GM21737 (cell line): ENCODE data around the gene ST8SIA4.
"Not testable (repeated sequence)": the region's sequence is repeated elsewhere in the genome, so short reads cannot be mapped to it uniquely, and the experiment has no call there.

Experiments
- ATAC-seq: cut with Tn5 transposase; IDR thresholded peaks from one replicate; pipeline ENCODE4 v1.9.1; 2021; ENCODE audit warnings: mild to moderate bottlenecking, moderate library complexity; ENCODE audit not compliant: unreplicated experiment

The ST8SIA4 gene

GRCh38 chr5:100789694-100790093, 113.4 kb downstream of the ST8SIA4 start:
- ATAC-seq: no peak

DNA sequence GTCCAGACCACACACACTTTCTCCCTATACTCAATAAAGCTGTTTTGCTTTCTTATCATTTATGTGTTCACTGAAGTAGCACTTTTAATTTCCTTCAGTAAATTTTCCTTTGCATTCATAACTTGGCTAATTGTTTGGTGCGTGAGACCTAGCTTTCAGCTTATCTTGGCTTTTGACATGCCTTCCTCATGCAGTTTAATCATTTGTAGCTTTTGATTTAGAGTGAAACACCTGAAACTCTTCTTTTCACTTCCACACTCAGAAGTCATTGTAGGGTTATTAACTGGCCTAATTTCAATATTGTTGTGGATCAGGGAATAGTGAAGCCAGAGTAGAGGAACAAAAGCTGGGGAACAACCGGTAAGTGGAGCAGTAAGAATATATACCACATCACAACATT, 114.7 kb downstream of the ST8SIA4 start:
- peak; percentile 39 for ATAC-seq

DNA sequence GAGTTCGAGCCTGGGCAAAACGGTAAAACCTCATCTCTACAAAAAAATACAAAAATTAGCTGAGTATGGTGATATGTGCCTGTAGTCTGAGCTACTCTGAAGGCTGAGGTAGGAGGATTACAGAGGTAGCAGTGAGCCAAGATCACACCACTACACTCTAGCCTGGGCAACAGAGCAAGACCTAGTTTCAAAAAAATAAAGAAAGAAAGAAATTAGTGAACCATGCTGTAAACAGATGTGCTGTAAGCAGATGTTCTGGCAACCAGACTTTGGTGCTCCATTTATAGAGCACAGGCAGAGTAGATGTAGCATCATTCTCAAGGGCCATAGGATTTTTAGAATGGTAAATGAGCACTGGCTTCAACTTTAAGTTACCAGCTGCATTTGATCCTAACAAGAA, 115.4 kb downstream of the ST8SIA4 start:
- peak; percentile 87 for ATAC-seq

- ATAC-seq: not testable (repeated sequence)
These were observed 117.5 kb downstream of the ST8SIA4 start for GRCh38 chr5:100785536-100785935.

DNA sequence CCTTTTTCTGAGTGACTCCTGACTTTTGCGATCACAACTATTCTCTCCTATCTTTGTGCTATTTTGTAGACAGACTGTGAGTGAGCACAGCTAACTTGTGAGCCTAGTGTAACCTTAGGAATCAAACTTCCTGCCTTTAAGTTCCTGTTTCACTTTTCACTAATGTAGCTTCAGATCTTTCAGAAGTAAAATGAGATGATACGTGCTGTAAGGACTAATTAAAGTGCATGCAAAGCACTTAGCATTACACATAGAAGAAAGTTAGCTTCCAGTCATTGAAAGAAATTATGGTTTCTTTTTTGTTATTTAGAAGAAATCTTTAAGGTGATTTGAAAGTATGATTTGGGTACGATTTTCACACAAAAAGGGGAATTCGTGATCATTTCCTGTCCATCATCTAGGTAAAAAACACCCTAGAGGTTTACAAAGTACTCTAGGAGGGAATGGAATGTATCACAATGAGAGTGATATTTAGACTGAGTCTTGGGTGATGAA, 122.7 kb downstream of the ST8SIA4 start:
- ATAC-seq: peak; percentile 65

GRCh38 chr5:100779669-100780375, 123.3 kb downstream of the ST8SIA4 start:
- peak; percentile 28 for ATAC-seq

- ATAC-seq: peak; percentile 82
These were observed 125.3 kb downstream of the ST8SIA4 start for GRCh38 chr5:100777680-100778300.

DNA sequence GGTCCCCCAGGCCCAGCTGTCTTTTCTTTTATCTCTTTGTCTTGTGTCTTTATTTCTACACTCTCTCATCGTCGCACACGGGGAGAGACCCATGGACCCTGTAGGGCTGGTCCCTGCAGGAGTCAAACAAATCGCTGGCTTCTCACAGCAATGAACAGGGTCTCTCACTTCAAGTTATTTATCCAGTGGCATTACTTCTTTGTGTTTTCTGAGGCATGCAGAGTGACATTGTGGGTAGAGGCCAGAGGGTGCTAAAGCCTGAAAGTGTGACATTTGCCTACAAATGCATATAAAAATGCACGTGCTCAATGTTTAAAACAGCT, 127.6 kb downstream of the ST8SIA4 start:
- ATAC-seq: no peak

DNA sequence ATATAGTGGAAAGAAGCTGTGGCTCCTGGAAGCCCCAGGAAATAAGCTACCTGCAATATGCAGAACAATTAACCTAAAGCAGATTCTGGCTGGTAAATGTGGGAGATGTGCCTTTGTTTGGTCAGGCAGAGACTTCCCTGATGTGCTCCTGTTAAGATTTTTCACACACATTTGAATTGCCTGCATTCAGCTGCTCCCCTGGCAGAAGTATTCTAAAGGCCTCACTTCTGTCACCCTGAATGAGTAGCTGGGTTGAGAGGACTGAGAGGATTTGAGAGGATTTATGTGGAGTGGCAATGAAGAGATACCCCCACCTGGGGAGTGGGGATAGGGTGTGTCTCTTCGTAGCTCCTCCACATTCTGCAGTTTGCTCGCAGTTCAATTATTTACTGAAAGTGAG, 130.5 kb downstream of the ST8SIA4 start:
- ATAC-seq: no peak

DNA sequence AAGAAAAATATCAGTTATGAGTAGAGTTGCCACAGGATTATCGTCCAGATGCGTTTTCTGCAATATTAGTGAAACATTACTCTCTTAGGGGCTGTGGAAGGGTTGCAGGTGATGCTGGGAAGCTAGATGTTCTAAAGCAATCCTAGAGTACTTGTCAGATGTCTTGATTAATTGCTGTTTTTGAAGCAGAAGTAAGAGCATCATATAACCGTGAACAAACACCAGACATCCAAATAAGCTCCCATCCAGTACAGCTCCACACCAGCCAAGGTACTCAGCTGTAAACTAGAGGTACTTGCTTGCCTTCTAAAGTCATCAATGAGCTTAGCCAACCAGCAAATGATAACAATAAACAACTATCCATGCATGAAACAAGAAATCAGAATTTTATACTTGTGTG, 131.1 kb downstream of the ST8SIA4 start:
- no peak for ATAC-seq

- ATAC-seq: no peak
These were observed 131.9 kb downstream of the ST8SIA4 start for GRCh38 chr5:100771181-100771580.

GRCh38 chr5:100768221-100768620, 134.9 kb downstream of the ST8SIA4 start:
- ATAC-seq: no peak

DNA sequence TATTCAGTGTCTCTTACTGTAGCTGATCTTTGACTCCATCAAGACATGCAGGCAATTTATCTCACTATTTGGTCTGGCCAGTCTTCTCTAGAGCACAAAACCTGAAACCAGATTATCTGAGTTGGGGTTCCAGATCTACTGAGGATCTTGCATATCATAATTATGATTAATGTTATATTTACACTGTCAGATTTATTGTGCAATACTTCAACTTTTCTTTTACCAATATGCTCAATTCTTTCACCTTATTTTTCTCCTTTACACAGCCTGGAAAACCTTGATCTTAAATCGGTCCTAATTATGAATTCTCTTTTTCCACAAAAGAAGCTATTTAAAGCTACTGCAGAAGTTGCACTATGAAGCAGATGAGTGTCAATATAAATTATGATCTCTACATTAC, 140.1 kb downstream of the ST8SIA4 start:
- no peak for ATAC-seq

- no peak for ATAC-seq
These were observed 141.0 kb downstream of the ST8SIA4 start for GRCh38 chr5:100762108-100762507.

GRCh38 chr5:100761192-100761591, 141.9 kb downstream of the ST8SIA4 start:
- no peak for ATAC-seq

DNA sequence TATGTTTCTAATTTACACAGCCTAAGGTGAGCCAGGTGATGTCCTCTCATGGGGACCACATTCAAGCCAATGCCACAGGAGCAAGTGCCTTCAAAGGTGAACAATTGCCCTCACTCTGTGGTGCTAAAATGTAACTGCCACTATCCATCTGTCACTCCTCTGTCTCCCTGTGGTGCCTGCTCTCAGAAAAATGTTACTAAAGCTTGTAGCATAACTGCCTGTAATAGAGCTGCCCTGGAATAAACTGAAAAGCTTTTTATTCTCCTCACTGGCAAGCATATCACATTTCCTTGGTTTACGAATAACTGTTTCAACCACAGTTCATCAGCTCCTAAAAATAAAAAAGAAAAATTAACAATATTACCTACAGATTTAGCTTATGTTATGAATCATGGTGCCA, 142.4 kb downstream of the ST8SIA4 start:
- ATAC-seq: no peak

- ATAC-seq: no peak
These were observed 144.3 kb downstream of the ST8SIA4 start for GRCh38 chr5:100758780-100759179.

DNA sequence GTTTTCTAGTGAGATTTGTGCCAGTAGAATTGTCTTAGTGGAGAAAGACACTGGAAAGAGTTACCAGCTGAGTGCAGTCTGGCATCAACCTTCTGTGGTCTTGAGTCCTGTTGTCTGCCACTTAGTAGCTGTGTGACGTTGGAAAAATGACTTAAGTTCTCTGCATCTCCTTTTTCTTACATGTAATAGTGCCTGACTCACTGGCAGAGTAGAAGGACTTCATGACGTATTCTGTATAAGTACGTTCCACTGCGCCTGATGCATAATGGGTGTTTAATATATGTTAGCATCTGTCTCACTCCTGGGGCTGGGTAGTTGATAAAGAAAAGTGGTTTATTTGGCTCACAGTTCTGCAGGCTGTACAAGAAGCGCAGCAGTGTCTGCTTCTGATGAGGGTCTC, 144.8 kb downstream of the ST8SIA4 start:
- no peak for ATAC-seq

DNA sequence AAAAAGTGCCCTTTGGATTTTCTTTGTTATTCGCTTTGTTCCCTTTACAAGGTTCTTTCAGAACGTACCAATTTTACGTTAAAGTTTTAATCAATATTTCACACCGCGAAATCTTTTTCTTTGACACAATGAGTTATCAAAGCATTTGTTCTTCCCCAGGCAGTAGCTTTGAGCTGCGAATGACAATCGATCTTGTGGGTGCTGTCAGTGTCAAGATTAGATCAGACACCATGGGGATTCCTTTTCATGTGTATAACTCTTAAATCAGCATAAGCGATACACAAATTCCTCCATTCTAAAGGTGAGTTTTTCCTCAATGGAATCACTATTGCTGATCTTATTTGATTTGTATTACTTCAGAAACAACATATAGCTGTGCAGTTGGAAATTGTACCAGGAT, 145.5 kb downstream of the ST8SIA4 start:
- ATAC-seq: no peak
